Epithelial cell of proximal tubule (primary cell): ENCODE data around the gene EME1. TPM values are rescaled to one million over a fixed set of nuclear protein-coding genes. Genes with fewer than 3 reads are reported as not detected.
"Not testable (repeated sequence)": the region's sequence is repeated elsewhere in the genome, so short reads cannot be mapped to it uniquely, and the experiment has no call there.

ENCODE experiments used
- DNase-seq: peaks from one replicate; pipeline ENCODE4 v3.0.0-alpha.2; 2011; ENCODE audit warnings: low read depth
- H3K4me3 ChIP-seq: 2 replicates; pipeline ENCODE4 v1.5.1; 2011; ENCODE audit warnings: low read depth, mild to moderate bottlenecking, low read length
- CTCF ChIP-seq: conservative IDR thresholded peaks from 2 replicates; pipeline ENCODE4 v1.5.1; 2012; ENCODE audit warnings: low read depth, mild to moderate bottlenecking, low read length
- total RNA-seq: library from RNA; depleted of rRNA; stranded (reverse); fragments of >200 nt; gene quantifications from 2 replicates; pipeline ENCODE4 v1.2.3, GENCODE V29; 2015

EME1 gene
- total RNA-seq, 1 donor from 2014 or later, result 13.8 TPM

GRCh38 chr17:50407921-50408320 lies 34.9 kb downstream of the EME1 start:
- no peak for DNase-seq
- H3K4me3 ChIP-seq, result no peak overlapping the region
- TF ChIP-seq CTCF, result no peak

GRCh38 chr17:50412188-50412732 lies 39.2 kb downstream of the EME1 start:
- DNase-seq, result no peak
- H3K4me3 ChIP-seq, result no peak overlapping the region
- no peak for TF ChIP-seq CTCF

- DNase-seq, result no peak
- no peak for TF ChIP-seq CTCF
- no peak overlapping the region for H3K4me3 ChIP-seq
Observed at GRCh38 chr17:50414808-50415207, 41.8 kb downstream of the EME1 start.

GRCh38 chr17:50419577-50419976 lies 46.5 kb downstream of the EME1 start:
- DNase-seq, H3K4me3 ChIP-seq: not testable (repeated sequence)

- TF ChIP-seq CTCF, result no peak
- no peak overlapping the region for H3K4me3 ChIP-seq
Observed at GRCh38 chr17:50420419-50421112, 47.5 kb downstream of the EME1 start.

GRCh38 chr17:50421308-50422051 lies 48.5 kb downstream of the EME1 start:
- no peak for DNase-seq
- peak overlapping the region; percentile 17 for H3K4me3 ChIP-seq
- TF ChIP-seq CTCF, result no peak

More at GRCh38 chr17:50420419-50421112, 47.5 kb downstream of the EME1 start:
- DNase-seq, result no peak

- H3K4me3 ChIP-seq, result no peak overlapping the region
- no peak for DNase-seq
- TF ChIP-seq CTCF, result no peak
Observed at GRCh38 chr17:50422738-50423137, 49.7 kb downstream of the EME1 start.
